Medulla oblongata (tissue), 1 donor: ENCODE measurements around the gene ITPRID1.

Experiments
- DNase-seq: peaks from one replicate; pipeline ENCODE4 v3.0.0-alpha.2; 2015; ENCODE audit errors: extremely low spot score

ITPRID1 gene

DNA sequence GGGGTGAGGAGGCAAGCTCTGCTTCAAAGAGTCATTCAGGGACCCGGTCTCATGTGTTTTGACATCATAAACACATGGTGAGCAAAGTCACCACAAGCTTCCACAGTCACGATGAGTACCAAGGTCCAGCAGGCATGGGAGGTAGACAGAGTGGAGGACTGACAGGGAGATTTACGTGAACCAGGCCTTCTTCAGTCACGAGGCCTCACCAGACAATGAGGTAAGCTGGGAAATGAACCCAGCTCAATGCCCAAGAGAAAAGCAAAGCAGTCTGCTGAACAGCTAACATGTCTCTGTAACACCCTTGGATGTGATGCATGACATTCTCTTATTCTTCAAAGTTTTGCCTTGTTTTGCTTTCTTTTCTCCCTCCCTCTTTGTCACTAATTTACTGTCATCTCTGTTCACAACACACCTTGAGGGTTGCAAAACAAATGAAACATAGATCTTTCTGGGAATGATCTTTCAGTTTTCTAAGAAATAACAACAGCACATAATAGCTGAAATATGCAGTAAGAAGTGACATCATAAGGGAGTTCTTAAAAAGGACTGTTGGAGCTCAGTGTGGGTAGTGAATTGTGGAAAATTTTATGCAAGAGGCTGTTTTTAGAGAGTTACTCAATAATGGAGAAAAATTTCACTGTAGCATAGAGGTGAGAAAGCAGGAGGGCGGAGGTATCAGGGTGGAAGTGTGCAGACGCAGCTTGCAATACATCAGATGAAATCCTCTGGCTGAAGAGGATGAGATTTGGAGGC lies 182.1 kb downstream of the ITPRID1 start:
- no peak for DNase-seq

DNA sequence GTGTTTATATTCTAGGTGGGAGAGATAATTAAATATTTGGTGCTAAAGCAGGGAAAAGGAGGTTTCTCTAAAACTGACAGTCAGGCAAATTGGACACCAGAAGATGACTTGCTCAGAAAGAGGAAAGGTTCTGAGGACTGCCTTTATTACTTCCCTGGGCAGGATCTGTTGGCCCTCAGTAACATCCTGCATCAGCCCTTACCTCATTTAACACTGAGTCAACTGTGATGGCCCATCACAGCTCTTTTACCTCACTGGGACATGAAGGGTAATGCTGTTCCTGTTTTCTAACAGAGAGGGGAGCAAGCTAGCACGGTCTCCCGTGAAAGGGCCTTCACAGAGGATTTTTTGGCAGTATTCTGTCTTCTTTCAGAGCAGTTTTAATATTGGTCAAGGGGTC lies 185.2 kb downstream of the ITPRID1 start:
- no peak for DNase-seq

DNA sequence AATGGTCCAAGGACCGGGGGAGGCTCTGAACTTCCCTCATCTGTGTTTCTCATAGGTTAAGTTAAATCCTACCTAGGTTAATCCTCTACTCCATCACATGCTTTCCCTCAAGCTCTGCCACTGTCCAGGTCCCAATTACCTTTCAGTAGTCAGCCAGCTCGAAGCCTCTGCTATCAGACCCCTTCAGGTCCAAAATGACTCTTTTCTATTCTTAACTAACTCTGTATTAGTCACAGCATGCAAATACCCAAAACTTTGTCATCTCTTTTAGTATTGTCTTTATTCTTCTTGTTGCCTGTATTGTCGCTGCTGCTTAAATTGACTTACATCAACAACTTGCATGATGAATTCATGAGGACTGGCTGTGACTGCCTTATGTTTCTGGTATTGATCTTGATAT lies 188.5 kb downstream of the ITPRID1 start:
- no peak for DNase-seq

DNA sequence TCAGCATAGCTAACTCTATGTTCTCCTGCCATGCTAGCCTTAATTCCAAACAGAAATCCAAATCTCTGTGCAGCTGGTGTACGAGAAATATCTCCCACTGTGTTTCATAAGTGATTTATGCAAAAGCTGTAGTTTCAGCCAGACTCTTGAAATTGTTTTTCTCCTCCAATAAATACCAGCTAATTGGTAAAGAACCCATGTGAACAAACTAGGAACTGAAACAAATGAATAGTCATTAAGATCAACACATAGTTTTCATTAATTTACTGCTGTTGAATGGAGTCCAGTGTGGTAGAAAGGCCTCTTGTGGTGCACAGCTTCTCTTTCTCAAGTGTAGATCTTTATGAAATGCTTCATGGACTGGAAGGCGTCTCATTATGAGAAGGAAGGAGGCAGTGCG lies 191.5 kb downstream of the ITPRID1 start:
- no peak for DNase-seq

DNA sequence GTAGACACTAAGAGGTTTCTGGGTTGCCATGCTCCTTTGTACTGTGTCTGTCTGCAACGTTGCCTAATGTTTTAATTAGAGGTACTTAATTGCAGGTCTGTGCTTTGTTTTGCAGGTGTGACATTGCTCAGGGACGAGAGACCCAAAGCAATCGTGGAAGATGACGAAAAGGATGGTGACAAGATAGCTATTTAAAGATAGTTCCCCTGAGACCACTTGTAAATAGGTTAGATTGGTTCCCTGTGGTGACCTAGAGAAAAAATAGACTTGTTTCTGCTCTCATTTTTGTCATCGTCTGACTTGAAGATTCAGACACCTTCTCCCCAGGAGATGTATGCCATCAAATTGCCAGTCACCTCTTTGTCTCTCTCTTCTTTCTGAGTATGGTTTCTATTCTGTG lies 193.2 kb downstream of the ITPRID1 start:
- DNase-seq = no peak
